Fibroblast of gingiva (primary cell): ENCODE results near the gene AVEN.
"Not testable (repeated sequence)": the region's sequence is repeated elsewhere in the genome, so short reads cannot be mapped to it uniquely, and the experiment has no call there.

Source experiments
- DNase-seq: peaks from one replicate; pipeline ENCODE4 v3.0.0-alpha.2; 2011; ENCODE audit warnings: low read depth

Gene AVEN

DNA sequence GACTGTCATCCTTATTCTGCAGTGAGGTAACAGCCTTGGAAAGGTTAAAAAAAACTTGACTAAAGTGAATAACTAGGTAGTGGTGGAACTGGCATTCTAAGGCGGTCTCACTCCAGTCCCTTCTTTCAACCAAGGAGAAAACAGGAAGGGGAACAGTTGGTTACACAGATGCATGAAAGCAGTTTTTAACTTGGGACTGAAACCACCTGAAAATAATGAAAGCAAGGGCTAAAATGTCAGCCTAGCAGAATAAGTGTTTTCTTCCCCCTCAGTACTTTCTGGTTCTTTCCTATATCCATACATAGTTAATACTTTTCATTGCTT, 748 bp upstream of the AVEN start:
- DNase-seq: no peak

DNA sequence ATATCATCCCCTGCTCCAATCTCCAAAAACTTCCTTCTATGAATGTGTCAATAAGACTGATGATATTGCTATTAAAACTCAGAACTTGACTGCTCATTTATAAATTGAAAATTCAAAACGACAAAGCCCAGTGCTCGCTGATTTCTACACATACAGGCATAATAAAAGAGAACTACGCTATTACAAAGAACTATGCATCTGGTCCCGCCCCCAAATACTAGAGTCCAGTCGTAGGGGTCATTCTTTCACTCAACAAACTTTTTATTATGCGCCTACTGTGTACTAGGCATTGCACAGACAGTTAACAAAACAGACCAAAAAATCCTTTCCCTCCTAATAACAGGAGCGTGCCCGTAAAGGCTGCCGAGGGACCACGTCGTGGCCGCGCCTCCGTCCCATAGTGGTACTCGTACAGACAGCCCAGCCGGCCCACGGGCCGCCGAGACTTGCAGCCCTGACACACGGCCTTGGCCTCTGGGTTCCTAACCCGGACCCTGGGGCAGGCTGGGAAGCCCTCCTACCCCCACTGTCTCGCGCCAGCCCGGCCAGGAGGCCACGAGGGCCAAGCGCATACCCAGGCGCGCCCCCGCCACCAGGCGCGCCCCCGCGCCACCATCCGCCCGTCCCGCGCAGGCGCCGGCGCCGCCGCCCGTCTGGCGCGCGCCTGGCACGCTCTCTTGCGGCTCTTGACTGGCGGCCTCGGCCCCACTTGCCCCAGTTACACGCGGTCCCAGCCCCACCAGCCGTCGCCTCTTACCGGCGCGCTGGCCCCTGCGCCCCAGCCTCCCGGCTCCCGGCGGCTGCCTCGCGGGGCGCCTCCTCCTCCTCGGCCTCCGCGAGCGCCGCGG, 757 bp downstream of the AVEN start:
- DNase-seq: peak; percentile 79

DNA sequence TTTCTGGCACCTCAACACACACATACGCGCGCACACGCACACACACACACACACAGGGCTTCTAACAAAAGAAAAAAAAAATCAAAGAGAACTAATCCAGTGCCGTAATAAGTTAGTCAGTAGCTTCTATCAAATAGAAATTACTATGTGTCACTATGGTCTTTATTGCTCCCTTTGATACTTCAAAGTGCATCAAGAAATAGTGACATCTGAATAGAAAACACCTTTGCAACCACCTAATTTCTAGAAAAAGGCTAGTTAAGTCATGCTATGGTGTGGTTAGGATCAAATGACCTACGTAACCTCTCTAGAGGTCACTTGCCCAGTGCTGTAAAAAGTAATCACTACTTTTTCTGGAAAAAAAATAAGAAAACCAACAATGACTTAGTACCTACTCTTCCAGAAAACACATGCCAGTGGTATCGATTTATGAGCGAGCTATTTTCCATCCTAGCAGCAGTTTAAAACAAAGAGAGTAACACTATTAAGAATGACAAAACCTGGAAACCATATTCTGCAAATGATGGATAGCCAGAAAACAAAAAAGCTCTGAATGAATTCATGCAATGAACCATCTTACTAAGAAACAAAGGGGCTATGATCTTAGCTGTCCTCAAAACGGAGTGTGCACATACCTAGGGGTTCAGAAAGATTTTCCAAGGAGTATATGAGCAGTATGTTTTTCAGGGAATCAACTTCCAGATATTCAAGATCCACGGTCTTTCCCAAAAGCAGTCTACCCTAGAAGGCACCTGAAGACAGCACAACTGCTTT, 6.8 kb downstream of the AVEN start:
- DNase-seq: no peak

DNA sequence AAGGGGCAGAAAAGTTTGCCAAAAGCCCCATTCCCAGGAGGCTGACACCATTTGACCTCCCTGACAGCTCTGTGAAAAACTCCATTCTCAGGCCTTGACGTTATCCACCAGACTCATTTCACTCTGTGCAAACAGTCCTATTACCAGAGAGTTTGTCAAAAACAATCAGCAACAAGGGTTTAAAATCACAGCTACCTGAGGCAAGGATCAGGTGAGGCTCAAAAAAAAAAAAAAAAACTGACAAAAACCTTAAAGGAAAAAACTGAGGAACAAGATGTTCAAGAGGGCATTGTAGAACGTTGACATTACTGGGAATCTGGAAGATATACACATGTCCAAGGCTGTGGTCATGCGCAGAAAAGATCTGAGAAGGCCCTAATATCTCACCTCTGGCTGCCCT, 11.4 kb downstream of the AVEN start:
- no peak for DNase-seq

DNA sequence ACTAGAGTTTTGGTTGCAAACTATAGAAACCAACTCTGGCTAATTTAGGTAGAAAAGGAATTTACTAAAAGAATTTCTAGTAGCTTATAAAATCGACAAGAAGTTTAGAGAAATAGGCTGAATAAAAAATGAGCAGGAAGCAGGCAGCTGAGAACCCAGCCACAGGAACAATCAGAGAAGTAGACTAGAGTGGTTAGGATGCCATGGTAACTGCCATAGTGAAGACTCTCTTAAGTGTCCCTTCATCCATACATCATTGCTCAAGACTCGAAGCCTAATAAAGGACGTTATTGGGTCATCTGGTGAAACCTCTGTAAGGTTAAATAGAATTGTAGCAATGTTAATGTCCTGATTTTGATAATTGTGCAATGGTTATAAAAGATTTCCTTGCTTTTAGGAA, 13.8 kb downstream of the AVEN start:
- no peak for DNase-seq

DNA sequence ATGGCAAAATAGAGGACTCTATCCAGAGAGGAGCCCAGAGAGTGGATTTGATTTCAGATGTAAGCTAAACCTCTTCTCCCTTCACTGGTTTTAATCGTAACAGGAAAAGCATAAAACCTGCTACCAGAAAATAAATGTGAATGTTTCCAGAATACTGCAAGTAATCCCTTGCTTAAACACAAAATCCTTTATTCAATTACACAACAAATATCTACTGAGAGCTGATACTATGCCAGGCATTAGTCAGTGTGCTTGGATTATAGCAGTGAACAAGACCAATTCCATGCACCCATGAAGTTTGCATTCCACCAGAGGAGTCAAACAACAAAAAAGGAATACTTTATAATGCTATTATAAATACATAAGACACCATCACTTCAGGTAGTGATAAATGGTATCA, 15.1 kb downstream of the AVEN start:
- DNase-seq: no peak

DNA sequence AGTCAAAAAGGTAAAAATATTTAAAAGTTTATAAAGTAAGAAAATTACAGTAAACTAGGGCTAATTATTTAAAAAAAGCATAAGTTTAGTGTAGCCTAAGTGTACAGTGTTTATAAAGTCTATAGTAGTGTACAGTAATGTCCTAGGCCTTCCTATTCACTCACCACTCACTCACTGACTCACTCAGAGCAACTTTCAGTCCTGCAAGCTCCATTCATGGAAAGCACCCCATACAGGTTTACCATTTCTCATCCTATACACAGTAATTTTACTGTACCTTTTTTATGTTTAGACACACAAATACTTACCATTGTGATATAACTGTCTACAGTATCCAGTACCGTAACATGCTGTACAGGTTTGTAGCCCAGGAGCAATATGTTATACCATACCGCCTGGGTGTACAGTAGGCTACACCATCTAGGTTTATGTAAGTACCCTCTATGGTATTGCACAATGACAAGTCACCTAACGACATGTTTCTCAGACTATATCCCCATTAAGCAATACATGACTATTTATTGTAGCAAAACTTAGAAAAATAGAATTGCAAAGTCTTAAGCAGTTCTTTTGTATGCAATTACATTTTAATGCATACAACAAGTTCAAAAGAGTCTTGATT, 19.5 kb downstream of the AVEN start:
- DNase-seq: no peak

DNA sequence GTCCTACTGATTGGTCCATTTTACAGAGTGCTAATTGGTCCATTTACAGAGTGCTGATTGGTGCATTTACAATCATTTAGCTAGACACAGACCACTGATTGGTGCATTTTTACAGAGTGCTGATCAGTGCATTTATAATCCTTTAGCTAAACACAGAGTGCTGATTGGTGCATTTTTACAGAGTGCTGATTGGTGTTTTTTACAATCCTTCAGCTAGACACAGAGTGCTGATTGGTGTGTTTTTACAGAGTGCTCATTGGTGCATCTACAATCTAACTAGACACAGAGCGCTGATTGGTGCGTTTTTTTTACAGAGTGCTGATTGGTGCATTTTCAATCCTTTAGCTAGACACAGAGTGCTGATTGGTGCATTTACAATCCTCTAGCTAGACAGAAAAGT, 20.3 kb downstream of the AVEN start:
- not testable (repeated sequence) for DNase-seq

DNA sequence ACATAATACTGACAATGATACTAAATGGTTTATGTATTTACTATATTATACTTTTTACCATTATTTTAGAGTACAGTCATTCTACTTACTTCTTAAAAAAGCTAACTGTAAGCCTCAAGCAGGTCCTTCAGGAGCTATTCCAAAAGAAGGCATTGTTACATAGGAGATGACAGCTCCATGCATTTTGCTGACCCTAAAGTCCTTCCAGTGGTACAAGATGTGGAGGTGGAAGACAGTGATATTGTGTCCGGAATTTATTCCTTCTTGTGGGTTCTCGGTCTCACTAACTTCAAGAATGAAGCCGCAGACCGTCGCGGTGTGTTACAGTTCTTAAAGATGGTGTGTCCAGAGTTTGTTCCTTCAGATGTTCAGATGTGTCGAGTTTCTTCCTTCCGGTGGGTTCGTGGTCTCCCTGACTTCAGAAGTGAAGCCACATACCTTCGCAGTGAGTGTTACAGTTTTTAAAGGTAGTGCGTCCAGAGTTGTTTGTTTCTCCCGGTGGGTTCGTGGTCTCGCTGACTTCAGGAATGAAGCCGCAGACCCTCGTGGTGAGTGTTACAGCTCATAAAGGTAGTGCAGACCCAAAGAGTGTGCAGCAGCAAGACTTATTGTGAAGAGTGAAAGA, 20.9 kb downstream of the AVEN start:
- no peak for DNase-seq

DNA sequence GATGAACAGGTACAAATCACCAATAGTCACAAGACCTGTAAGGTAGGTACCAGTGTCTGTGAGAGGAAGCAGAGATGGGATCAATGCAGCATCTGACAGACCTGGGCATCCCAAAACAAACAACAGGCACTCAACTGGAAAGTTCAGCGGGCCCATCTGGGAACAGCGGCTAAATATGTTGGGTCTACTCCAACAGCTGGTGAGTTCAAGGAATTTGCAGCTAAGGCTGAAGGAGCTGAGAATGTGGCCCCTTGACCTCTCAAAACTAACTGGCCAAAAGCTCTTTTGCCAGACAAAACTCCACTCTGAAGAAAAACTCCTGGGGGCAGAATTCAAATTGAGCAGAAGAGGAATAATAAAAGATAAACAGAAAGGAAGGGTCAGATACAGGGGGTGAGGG, 24.4 kb downstream of the AVEN start:
- peak; percentile 15 for DNase-seq

DNA sequence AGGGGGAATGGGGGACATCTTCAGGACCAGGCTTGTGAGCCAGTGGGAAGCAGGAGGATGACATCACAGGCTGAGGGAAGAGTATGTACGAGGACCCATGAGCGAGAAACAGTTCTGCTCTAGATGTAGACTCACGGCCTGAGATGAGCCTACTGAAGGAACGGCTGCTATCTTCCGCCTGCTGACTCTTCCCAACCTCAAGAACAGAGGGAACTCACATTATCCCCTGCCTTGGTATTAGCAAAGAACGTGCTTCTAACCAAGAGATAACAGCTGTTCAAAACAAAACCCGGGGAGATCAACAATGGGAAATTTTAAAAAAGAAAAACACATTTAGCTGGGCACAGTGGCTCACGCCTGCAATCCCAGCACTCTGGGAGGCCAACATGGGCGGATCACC, 25.3 kb downstream of the AVEN start:
- no peak for DNase-seq

DNA sequence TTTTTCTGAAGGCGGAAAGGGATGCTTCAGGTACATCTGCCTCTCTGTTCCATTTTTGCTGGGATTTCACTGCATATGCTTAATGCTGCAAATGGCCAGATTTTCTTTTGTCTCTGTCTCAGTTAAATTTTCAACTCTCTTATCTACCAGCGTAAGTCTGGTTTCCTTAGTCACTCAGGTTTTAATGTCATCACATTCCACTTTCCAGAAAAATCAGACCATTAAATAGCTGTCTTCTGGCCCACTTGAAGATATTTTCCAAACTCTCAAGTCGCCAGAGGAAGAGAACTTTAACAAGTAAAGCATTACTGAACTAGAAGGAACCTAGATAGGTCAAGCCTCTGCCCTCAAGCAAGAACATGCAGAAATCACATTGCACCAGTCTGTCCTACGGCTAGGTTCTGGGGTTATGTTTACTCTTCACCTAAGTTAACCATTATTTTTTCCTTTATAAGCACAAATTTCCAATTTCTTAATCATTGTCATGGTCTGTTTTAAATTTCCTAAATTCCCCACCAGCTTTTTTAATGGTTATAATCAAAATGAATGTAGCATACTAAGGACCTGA, 26.5 kb downstream of the AVEN start:
- DNase-seq: no peak

DNA sequence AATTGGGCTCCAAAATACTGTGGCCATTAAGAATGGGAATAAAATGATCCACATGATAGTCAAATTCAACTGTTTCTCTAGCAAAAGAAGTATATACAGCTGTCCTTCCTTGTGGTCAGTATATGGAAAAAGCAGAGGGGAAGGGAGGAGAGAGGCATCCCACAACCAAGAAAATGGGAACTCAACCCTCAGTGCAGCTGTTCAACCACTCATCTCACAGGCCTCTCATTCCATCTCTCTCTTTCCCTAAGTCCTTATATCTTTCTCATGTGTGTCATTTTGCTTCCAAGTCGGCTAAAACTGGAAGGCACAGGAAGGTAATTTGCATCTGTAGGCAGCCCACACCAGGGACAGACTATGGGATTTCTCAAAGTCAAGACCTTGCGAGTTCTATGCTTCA, 27.5 kb downstream of the AVEN start:
- no peak for DNase-seq

DNA sequence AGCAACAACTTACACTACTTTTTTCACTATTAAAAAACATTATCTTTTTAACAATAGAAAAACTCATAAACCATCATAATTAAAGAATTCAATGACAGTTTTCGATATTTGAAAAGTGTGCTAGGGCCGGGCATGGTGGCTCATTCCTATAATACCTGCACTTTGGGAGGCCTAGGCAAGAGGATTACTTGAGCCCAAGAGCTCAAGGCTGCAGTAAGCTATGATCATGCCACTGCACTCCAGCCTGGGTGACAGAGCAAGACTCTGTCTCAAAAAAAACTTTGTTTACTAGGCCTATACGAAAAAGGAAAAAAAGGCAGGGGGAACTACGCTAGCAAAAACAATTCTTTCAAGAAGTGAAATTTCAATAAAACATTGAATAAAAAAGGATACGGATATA, 28.1 kb downstream of the AVEN start:
- no peak for DNase-seq

DNA sequence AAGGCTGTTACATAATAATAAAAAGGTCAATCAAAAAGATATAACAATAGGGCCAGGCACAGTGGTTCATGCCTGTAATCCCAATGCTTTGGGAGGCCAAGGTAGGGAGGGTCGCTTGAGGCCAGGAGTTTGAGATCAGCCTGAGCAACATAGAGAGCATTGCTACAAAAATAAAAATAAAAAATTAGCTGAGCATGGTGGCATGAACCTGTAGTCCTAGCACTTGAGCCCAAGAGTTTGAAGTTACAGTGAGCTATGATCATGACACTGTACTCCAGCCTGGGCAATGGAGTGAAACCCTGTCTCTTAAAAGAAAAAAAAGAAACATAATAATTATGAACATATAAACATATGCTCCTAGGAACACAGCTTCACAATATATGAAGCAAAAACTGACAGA, 29.3 kb downstream of the AVEN start:
- DNase-seq: no peak

DNA sequence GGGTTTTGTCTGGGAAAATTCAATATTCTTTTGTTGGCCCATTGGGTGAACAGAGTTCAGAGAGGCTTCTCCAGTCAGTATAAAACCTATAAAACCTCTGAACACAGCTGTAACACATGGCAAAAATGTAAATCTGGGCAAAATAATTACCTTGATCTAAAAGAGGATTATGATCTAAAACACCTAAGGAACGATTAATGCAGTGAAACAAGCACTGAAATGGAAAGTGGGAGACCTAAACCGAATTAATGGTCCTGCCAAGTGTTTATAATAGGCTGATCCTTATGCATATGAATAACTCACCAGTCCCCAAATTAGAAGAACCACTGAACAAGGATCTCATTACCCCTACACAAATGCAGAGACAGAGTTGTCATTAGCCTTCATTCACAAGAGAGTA, 32.6 kb downstream of the AVEN start:
- no peak for DNase-seq

DNA sequence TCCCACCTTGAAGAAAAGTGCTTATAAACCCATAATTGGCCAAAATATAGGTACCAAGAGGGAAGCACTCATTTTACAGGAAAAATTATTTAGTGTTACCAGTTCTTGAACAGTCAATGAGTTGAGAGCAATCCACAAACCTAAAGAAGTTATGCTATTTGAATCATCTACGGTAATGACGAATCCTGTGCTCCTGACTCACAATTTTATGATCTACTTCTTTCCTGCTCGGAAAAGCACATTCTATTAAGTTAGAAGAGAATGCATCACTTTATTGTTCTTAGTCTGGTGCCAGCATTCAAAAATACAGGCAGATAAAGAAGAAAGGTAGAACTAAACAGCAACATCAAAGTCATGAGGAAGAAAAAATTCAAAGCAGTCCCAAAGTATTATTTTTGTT, 37.5 kb downstream of the AVEN start:
- no peak for DNase-seq

DNA sequence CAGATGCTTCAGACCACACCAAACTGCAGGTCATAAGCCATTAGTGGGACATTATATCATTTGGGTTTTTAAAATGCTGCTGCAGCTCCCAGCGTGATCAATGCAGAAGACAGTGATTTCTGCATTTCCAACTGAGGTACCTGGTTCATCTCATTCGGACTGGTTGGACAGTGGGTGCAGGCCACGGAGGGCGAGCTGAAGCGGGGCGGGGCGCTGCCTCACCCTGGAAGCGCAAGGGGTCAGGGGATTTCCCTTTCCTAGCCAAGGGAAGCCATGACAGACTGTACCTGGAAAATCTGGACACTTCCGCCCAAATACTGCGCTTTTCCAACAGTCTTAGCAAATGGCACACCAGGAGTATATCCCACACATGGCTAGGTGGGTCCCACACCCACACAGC, 43.3 kb downstream of the AVEN start:
- DNase-seq: not testable (repeated sequence)

DNA sequence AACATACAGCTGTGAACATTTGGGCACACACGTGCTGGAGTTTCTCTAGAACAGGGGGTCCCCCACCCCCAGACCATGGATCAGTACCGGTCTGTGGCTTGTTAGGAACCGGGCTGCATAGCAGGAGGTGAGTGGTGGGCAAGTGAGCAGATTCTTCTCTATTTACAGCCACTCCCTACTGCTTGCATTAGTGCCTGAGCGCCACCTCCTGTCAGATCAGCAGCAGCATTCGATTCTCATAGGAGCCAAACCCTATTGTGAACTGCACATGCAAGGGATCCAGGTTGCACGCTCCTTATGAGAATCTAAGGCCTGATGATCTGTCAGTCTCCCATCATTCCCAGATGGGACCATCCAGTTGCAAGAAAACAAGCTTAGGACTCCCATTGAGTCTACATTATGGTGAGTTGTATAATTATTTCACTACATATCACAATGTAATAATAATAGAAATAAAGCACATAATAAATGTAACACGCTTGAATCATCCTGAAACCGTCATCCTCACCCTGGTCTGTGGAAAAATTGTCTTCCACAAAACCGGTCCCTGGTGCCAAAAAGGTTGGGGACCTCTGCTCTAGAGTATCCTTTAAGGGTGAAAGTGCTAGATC, 44.9 kb downstream of the AVEN start:
- peak; percentile 33 for DNase-seq

DNA sequence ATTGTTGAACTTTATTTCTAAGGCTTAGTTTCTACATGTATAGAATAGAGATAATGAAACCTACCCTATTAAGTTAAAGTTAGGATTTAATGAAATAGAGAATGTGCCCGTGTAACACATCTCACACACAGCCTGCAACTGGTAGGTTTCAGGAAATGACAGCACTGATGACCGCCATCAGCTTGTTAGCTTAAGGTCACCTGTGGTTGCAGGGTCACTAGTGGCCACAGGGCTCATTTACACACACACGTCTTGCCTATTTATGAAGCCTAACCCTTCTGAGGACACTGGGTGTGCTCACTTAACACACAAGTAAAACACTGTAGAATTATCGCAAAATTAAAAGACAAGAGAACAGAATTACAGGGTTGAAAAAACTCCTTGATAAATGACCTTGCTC, 50.6 kb downstream of the AVEN start:
- no peak for DNase-seq

DNA sequence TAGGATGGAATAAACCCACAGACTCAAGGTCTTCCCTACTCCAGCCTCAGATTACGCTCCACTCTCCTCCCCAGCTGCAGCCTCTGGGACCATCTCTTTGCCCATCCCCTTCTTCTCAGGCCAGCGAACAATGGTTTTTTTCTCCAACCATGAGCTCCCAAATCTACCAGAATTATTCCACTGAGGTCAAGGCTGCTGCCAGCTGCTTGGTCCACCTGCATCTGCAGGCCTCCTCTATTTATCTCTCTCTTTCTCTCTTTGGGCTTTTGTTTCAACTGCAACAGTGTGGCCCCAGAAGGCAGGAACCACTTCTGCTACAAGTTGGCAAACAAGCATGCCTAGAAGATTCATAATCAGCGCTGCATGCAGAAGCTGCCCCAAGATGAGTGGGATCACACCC, 51.6 kb downstream of the AVEN start:
- no peak for DNase-seq

DNA sequence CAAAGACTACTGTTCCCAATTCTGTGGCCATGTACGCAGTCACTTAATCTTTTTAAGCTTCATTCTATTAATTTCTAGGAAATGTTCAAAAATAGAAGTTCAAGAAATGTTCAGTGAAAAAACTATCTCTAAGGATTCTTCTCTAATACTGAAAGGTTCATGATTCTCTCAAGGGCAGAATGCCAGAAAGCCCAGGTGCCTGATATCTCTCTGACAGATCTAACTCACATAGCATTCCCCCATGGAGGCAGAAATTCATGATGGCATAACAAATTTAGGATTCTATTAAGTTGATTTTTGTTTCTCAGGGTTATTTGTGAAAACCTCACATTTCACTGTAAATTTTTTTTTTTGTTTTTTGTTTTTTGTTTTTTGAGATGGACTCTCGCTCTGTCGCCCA, 53.3 kb downstream of the AVEN start:
- no peak for DNase-seq
